ENCODE data around the gene RCCD1.

The RCCD1 gene

GRCh38 chr15:90942354-90943120 lies 12.1 kb upstream of the RCCD1 start (continued):
- TF ChIP-seq GFI1B (tag by site-specific recombination; IDR thresholded peaks at IDR 0.05) (no peak), ZNF426 (tag by site-specific recombination; IDR thresholded peaks at IDR 0.05) (no peak), ZSCAN16 (tag by site-specific recombination; IDR thresholded peaks at IDR 0.05) (no peak), ZNF830 (tag by site-specific recombination; IDR thresholded peaks at IDR 0.05; ENCODE audit: low read depth) (no peak)

GRCh38 chr15:90945091-90945490 lies 9.6 kb upstream of the RCCD1 start:
- Histone ChIP-seq H3K4me3 (ENCODE audit: low read depth, low read length) (no peak overlapping the region), H3K4me1 (ENCODE audit: control insufficient read depth, insufficient read depth, low read length) (no peaks in the 10 kb centered on the region), H3K36me3 (ENCODE audit: control insufficient read depth in 2 of 2, insufficient read depth in 1 of 2, low read length in 2 of 2) (peaks cover 66 to 92% of the 10 kb centered on the region in 2 experiments), H3K27ac (ENCODE audit: extremely low read depth, low read depth, low read length) (no peak overlapping the region), H3K9me3 (ENCODE audit: control insufficient read depth, insufficient read depth, low read depth, low read length) (no peaks in the 10 kb centered on the region)
- ChIA-PET CTCF (interaction anchor here (1.2 to 5.1 kb wide), 5 partner anchors 9 to 327 kb away, joined by 3 to 60 read pairs (median 8); partner anchors contain the start of genes HDDC3 and UNC45A), POLR2A (interaction anchor here (1.4 to 2.5 kb wide), 3 partner anchors 9 to 10 kb away, joined by 7 to 10 read pairs (median 8); partner anchors contain the start of genes RCCD1 and UNC45A)
- TF ChIP-seq ZNF544 (tag by site-specific recombination; IDR thresholded peaks at IDR 0.05) (no peak), ZNF324 (tag by site-specific recombination; IDR thresholded peaks at IDR 0.05) (no peak), ZSCAN23 (tag by site-specific recombination; IDR thresholded peaks at IDR 0.05) (no peak), ZNF48 (tag by site-specific recombination; IDR thresholded peaks at IDR 0.05) (no peak), ZNF354C (tag by site-specific recombination; IDR thresholded peaks at IDR 0.05; ENCODE audit: borderline replicate concordance, low read depth) (no peak), ZNF292 (tag by site-specific recombination; IDR thresholded peaks at IDR 0.05; ENCODE audit: borderline replicate concordance, low read depth) (no peak), ZNF843 (tag by site-specific recombination; IDR thresholded peaks at IDR 0.05) (no peak), ZNF660 (tag by site-specific recombination; IDR thresholded peaks at IDR 0.05) (no peak), ZNF37A (tag by site-specific recombination; IDR thresholded peaks at IDR 0.05) (no peak), ZNF596 (tag by site-specific recombination; IDR thresholded peaks at IDR 0.05) (no peak)

DNA sequence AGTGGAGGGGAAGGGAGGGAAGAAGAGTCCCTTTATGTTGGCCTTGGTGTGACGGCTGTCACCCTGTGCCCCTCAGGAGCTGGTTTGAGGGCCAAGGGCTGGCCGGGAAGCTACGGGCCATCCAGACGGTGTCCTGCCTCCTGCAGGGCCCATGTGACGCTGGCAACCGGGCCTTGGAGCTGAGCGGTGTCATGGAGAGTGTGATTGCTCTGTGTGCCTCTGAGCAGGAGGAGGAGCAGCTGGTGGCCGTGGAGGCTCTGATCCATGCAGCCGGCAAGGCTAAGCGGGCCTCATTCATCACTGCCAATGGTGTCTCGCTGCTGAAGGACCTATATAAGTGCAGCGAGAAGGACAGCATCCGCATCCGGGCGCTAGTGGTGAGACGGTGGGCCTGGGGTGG lies 8.1 kb upstream of the RCCD1 start:
- Histone ChIP-seq H3K4me3 (ENCODE audit: low read depth, low read length) (no peak overlapping the region), H3K36me3 (ENCODE audit: control insufficient read depth in 2 of 2, insufficient read depth in 1 of 2, low read length in 2 of 2) (peaks cover 63 to 92% of the 10 kb centered on the region in 2 experiments), H3K27ac (ENCODE audit: extremely low read depth, low read depth, low read length) (no peak overlapping the region), H3K4me1 (ENCODE audit: control insufficient read depth, insufficient read depth, low read length) (no peaks in the 10 kb centered on the region), H3K9me3 (ENCODE audit: control insufficient read depth, insufficient read depth, low read depth, low read length) (no peaks in the 10 kb centered on the region)
- ChIA-PET POLR2A (interaction anchor here (0.5 to 2.3 kb wide), 7 partner anchors 9 to 1318 kb away, joined by 3 to 17 read pairs (median 5); partner anchors contain the start of genes MAN2A2, PRC1, RCCD1 and UNC45A), CTCF (interaction anchor here (0.9 to 4.0 kb wide), 4 partner anchors 10 to 325 kb away, joined by 5 to 16 read pairs (median 6); partner anchors contain the start of genes HDDC3 and UNC45A)
- TF ChIP-seq GLI2 (tag by site-specific recombination; IDR thresholded peaks at IDR 0.05; ENCODE audit: borderline replicate concordance, low read depth), result no peak
- TF ChIP-seq ZNF341 (tag by site-specific recombination; IDR thresholded peaks at IDR 0.05; ENCODE audit: low read depth), result no peak
- TF ChIP-seq ZSCAN5A (tag by site-specific recombination; IDR thresholded peaks at IDR 0.05), result no peak
- TF ChIP-seq ZNF530 (tag by site-specific recombination; IDR thresholded peaks at IDR 0.05; ENCODE audit: low read depth), result no peak
- TF ChIP-seq ZNF140 (tag by site-specific recombination; IDR thresholded peaks at IDR 0.05), result no peak
- TF ChIP-seq ZBTB48 (tag by site-specific recombination; IDR thresholded peaks at IDR 0.05), result no peak
- no peak for TF ChIP-seq YY1 (tag by site-specific recombination; IDR thresholded peaks at IDR 0.05)
- no peak for TF ChIP-seq ZNF416 (tag by site-specific recombination; IDR thresholded peaks at IDR 0.05)
- TF ChIP-seq ZFHX2 (tag by site-specific recombination; conservative IDR thresholded peaks at IDR 0.05), result no peak
- TF ChIP-seq, protein P1, sequence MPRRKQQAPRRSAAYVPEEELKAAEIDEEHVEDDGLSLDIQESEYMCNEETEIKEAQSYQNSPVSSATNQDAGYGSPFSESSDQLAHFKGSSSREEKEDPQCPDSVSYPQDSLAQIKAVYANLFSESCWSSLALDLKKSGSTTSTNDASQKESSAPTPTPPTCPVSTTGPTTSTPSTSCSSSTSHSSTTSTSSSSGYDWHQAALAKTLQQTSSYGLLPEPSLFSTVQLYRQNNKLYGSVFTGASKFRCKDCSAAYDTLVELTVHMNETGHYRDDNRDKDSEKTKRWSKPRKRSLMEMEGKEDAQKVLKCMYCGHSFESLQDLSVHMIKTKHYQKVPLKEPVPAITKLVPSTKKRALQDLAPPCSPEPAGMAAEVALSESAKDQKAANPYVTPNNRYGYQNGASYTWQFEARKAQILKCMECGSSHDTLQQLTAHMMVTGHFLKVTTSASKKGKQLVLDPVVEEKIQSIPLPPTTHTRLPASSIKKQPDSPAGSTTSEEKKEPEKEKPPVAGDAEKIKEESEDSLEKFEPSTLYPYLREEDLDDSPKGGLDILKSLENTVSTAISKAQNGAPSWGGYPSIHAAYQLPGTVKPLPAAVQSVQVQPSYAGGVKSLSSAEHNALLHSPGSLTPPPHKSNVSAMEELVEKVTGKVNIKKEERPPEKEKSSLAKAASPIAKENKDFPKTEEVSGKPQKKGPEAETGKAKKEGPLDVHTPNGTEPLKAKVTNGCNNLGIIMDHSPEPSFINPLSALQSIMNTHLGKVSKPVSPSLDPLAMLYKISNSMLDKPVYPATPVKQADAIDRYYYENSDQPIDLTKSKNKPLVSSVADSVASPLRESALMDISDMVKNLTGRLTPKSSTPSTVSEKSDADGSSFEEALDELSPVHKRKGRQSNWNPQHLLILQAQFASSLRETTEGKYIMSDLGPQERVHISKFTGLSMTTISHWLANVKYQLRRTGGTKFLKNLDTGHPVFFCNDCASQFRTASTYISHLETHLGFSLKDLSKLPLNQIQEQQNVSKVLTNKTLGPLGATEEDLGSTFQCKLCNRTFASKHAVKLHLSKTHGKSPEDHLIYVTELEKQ (tag by site-specific recombination; IDR thresholded peaks at IDR 0.05; ENCODE audit: borderline replicate concordance), result no peak
- no peak for TF ChIP-seq KLF16 (tag by site-specific recombination; IDR thresholded peaks at IDR 0.05)
- no peak for TF ChIP-seq ZNF148 (tag by site-specific recombination; IDR thresholded peaks at IDR 0.05; ENCODE audit: borderline replicate concordance)

All from HEK293 (cell line).